Spleen (tissue), 11 donors: ENCODE measurements around the gene PRPF40B. TPM values are rescaled to one million over a fixed set of nuclear protein-coding genes. Genes with fewer than 3 reads are reported as not detected.
A peak's percentile ranks its signal among the peaks of the same experiment; 100 is the strongest.

Experiments used
- DNase-seq: peaks from one replicate; pipeline ENCODE4 v3.0.0-alpha.2; 2020
- H3K27ac ChIP-seq, 8 donors: fragments of 200-600 bp; sonication (generic) in 7 of 8; 1 replicate in 4 of 8; 2 replicates in 4 of 8; pipeline versions ENCODE4 v1.5.0 to v1.8.0; 2016 to 2021; ENCODE audit warnings: inconsistent platforms in 4 of 8, mild to moderate bottlenecking in 4 of 8, moderate library complexity in 1 of 8
- H3K27me3 ChIP-seq, 7 donors: fragments of 200-600 bp; sonication (generic) in 6 of 7; replicated peaks in 1 of 7; 1 replicate in 4 of 7; 2 replicates in 3 of 7; pipeline versions ENCODE4 v1.5.0 to v1.8.0; 2016 to 2021; ENCODE audit warnings: inconsistent platforms in 3 of 7, mild to moderate bottlenecking in 1 of 7
- H3K36me3 ChIP-seq, 6 donors: fragments of 200-600 bp; sonication (generic) in 5 of 6; 1 replicate in 4 of 6; 2 replicates in 2 of 6; pipeline versions ENCODE4 v1.5.0 to v1.8.0; 2016 to 2021; ENCODE audit warnings: inconsistent platforms in 2 of 6
- H3K4me1 ChIP-seq, 6 donors: fragments of 200-600 bp; sonication (generic) in 5 of 6; 1 replicate in 3 of 6; 2 replicates in 3 of 6; pipeline versions ENCODE4 v1.5.0 to v1.8.0; 2016 to 2021; ENCODE audit warnings: inconsistent platforms in 3 of 6
- H3K4me3 ChIP-seq, 8 donors: fragments of 200-600 bp; sonication (generic) in 7 of 8; 1 replicate in 4 of 8; 2 replicates in 4 of 8; pipeline versions ENCODE4 v1.5.0 to v1.8.0; 2016 to 2021; ENCODE audit warnings: inconsistent platforms in 4 of 8, mild to moderate bottlenecking in 4 of 8, moderate library complexity in 2 of 8
- H3K9me3 ChIP-seq, 8 donors: fragments of 200-600 bp; sonication (generic) in 7 of 8; 1 replicate in 4 of 8; 2 replicates in 4 of 8; pipeline versions ENCODE4 v1.5.0 to v1.8.0; 2016 to 2021; ENCODE audit warnings: inconsistent platforms in 4 of 8
- POLR2A ChIP-seq, 3 donors: fragments of 450-650 bp; IDR thresholded peaks; one replicate each; pipeline ENCODE4 v1.5.1; 2017; ENCODE audit warnings: antibody characterized with exemption in 3 of 3, mild to moderate bottlenecking in 1 of 3
- POLR2AphosphoS5 ChIP-seq, 3 donors: sonication (generic); formaldehyde crosslinking; IDR thresholded peaks; one replicate each; pipeline ENCODE4 v1.5.1; 2017; ENCODE audit warnings: antibody characterized with exemption in 3 of 3
- WGBS, 5 donors: extraction: QIAGEN DNeasy Blood & Tissue Kit in 3 of 5; methylation state at CpG; one replicate each; pipeline versions ENCODE4 v1.1.5 to v1.1.7; 2013 to 2018; 5-methylcytosine and 5-hydroxymethylcytosine counted together
- intact Hi-C: fragments of 100-400 bp; cut with DNase I; formaldehyde crosslinking; loops from one replicate; pipeline ENCODE4 v1.15.0; 2023; ENCODE audit warnings: low total_unique reads
- polyA plus RNA-seq, 3 donors: library from polyadenylated mRNA; stranded (reverse); fragments of 200-250 nt; gene quantifications; one replicate each; pipeline ENCODE4 v1.2.1, GENCODE V29; 2013
- total RNA-seq, 7 donors: library from RNA; depleted of rRNA in 3 of 7; stranded (reverse); fragments of >200 nt in 3 of 7; fragmentation: NEBNext Ultra II Directional in 4 of 7; extraction: Animal tissue kit (Norgen Biotek cat#: 25700) in 4 of 7; gene quantifications; one replicate each; pipeline versions ENCODE4 v1.1.0 to v1.2.1, GENCODE V29; 2016 to 2021
- TF ChIP-seq, protein P1 (sequence below), 11 experiments: fragments of 200-600 bp in 7 of 11; fragments of 450-650 bp in 4 of 11; sonication (generic) in 4 of 11; IDR thresholded peaks in 8 of 11; conservative IDR thresholded peaks in 3 of 11; 1 replicate in 7 of 11; 2 replicates in 4 of 11; pipeline versions ENCODE4 v1.4.0 to v1.8.0; 2016 to 2021; ENCODE audit warnings: antibody characterized with exemption in 11 of 11, inconsistent platforms in 4 of 11, mild to moderate bottlenecking in 1 of 11
- donor health status: healthy with polysubstance abuse.
- donor health status: DM: no; HTN: no; CAD: no; lungs with moderate emphysema.
- donor health status: DM: no; HTN: no; CAD: no.
- donor health status: Bipolar disorder and iron deficiency.
- donor health status: healthy.
- donor health status: DM: no; HTN: no; CAD: no.
- donor health status: DM: yes; HTN: yes; CAD: no.

The PRPF40B gene
- total and polyA plus RNA-seq, 10 donors, result 5.9 to 28.3 (median 19.0) TPM

DNA sequence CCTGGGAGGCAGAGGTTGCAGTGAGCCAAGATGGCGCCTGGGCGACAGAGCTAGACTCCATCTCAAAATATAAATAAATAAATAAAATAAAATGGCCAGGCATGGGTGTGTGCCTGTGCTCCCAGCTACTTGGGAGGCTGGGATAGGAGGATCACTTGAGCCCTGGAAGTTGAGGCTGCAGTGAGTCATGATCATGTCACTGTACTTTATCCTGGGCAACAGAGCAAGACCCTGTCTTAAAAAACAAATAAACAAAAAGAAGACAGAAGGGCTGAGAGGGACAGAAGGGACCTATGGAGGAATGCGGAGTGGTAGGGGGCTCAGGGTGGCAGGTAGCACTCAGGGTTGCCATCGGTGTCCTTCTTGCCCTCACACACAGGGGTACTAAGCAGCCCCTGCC, 40.8 kb downstream of the PRPF40B start:
- Histone ChIP-seq H3K9me3 (no peaks in the 10 kb centered on the region), H3K4me1 (peaks cover 36 to 100% (median 80%) of the 10 kb centered on the region in 6 donors), H3K27ac (peak overlapping the region; percentile 59 to 87 (median 82)), H3K36me3 (peaks cover 0 to 26% (median 0%) of the 10 kb centered on the region in 6 donors), H3K4me3 (no peak overlapping the region), H3K27me3 (no peaks in the 10 kb centered on the region)
- peak; percentile 35 for DNase-seq
- 94 to 97% (median 96%) methylated on average over 4 of the region's 4 CpGs for WGBS, 5 donors
- TF ChIP-seq POLR2AphosphoS5 (IDR thresholded peaks at IDR 0.05) (no peak), POLR2A (IDR thresholded peaks at IDR 0.05) (no peak)
- TF ChIP-seq, protein P1, sequence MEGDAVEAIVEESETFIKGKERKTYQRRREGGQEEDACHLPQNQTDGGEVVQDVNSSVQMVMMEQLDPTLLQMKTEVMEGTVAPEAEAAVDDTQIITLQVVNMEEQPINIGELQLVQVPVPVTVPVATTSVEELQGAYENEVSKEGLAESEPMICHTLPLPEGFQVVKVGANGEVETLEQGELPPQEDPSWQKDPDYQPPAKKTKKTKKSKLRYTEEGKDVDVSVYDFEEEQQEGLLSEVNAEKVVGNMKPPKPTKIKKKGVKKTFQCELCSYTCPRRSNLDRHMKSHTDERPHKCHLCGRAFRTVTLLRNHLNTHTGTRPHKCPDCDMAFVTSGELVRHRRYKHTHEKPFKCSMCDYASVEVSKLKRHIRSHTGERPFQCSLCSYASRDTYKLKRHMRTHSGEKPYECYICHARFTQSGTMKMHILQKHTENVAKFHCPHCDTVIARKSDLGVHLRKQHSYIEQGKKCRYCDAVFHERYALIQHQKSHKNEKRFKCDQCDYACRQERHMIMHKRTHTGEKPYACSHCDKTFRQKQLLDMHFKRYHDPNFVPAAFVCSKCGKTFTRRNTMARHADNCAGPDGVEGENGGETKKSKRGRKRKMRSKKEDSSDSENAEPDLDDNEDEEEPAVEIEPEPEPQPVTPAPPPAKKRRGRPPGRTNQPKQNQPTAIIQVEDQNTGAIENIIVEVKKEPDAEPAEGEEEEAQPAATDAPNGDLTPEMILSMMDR (IDR thresholded peaks at IDR 0.05 in 8 of 11, conservative IDR thresholded peaks at IDR 0.05 in 3 of 11), result no peak
- intact Hi-C loops, result no loop called here

DNA sequence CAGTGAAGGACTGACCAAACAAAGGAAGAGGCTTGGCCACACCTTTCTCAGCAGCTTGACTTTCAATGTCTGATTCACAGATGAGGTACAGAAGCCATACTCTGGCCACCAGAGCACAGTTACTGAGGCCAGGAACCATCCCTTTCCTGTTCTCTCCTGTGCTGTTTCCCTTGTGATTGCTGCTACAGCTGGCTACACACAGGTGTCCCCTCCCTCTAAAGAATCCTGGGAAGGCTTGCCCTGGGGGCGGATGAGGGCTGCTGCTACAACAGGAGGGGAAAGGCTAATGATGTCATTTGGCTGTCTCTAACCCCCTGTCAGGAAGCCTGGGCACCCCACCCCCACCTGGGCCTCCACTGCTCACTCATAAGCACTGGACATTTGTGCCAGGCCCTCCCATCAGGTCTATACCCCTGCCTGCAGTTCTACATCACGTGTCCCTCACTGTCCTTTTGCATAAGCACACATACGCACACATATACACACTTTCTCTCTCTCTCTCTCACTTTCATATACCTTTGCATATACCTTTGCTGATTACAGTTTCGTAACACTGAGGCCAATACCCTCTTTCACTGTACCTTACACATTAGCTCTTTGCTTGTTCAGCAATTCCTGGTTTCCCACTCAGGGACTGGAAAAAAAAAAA, 41.4 kb downstream of the PRPF40B start:
- no peak overlapping the region for H3K4me3 ChIP-seq
- 68 to 76% (median 72%) methylated on average over 4 of the region's 4 CpGs for WGBS, 5 donors
- peak overlapping the region in 7 of 8 donors; percentile 78 to 87 (median 82) for H3K27ac ChIP-seq
- peaks cover 42 to 100% (median 85%) of the 10 kb centered on the region in 6 donors for H3K4me1 ChIP-seq
- no peaks in the 10 kb centered on the region for H3K9me3 ChIP-seq
- TF ChIP-seq POLR2AphosphoS5 (IDR thresholded peaks at IDR 0.05) (no peak), POLR2A (IDR thresholded peaks at IDR 0.05) (no peak)
- TF ChIP-seq, protein P1 (IDR thresholded peaks at IDR 0.05 in 8 of 11, conservative IDR thresholded peaks at IDR 0.05 in 3 of 11), result no peak
- H3K27me3 ChIP-seq, result no peaks in the 10 kb centered on the region
- H3K36me3 ChIP-seq, result peaks cover 0 to 21% (median 0%) of the 10 kb centered on the region in 6 donors
- intact Hi-C loops, result no loop called here
- peak; percentile 57 for DNase-seq

DNA sequence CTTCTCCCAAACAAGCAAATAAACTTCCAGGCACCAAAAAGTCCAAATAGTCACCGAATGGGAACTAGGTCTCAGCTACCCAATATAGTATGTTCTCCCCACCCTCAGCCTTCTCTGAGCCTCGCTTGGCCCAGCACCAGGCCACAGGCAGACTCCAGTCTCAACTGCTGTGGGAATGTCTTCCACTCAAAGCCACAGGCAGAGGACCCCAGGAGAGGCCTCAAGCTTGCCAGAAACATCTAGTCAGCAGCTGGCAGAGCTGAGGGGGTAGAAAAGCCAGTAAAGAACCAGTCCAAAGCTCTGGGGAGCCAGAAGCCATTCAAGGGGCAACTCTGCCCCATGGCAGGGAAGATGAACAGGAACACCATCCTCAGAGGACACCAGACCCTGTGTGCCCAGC, 42.0 kb downstream of the PRPF40B start:
- Histone ChIP-seq H3K4me3 (no peak overlapping the region), H3K4me1 (peaks cover 48 to 100% (median 88%) of the 10 kb centered on the region in 6 donors), H3K9me3 (no peaks in the 10 kb centered on the region), H3K27me3 (no peaks in the 10 kb centered on the region), H3K27ac (peak overlapping the region in 4 of 8 donors; percentile 4 to 84 (median 36)), H3K36me3 (peaks cover 0 to 14% (median 0%) of the 10 kb centered on the region in 6 donors)
- 69 to 83% (median 76%) methylated on average over 2 of the region's 2 CpGs for WGBS, 5 donors
- DNase-seq, result peak; percentile 47
- intact Hi-C loops, result no loop called here
- TF ChIP-seq, protein P1 (IDR thresholded peaks at IDR 0.05 in 8 of 11, conservative IDR thresholded peaks at IDR 0.05 in 3 of 11), result no peak
- TF ChIP-seq POLR2AphosphoS5 (IDR thresholded peaks at IDR 0.05) (no peak), POLR2A (IDR thresholded peaks at IDR 0.05) (no peak)

DNA sequence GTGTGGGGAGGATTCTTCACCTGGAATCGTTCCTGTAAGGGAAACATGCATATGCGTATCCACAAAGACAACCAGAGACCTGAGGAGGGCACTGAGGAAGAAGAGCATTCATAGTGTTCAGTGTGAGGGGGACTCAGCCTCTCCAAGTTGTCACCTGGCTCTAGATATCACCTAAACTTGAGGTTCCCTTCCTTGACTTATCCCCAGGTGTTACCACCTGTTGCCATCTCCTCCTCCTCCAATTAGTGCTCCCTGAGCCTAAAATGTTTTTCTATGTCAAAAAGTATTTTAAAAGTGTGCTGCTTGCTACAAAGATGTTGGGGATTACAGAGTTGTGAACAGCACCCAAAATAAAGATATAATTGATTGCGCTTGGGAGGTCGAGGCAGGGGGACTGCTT, 42.8 kb downstream of the PRPF40B start:
- H3K36me3 ChIP-seq, result peaks cover 0 to 9% (median 0%) of the 10 kb centered on the region in 6 donors
- 94 to 99% (median 97%) methylated on average over 4 of the region's 4 CpGs for WGBS, 5 donors
- intact Hi-C loops, result no loop called here
- peaks cover 56 to 100% (median 89%) of the 10 kb centered on the region in 6 donors for H3K4me1 ChIP-seq
- no peaks in the 10 kb centered on the region for H3K9me3 ChIP-seq
- no peak overlapping the region for H3K4me3 ChIP-seq
- TF ChIP-seq POLR2AphosphoS5 (IDR thresholded peaks at IDR 0.05), result no peak
- H3K27me3 ChIP-seq, result no peaks in the 10 kb centered on the region
- H3K27ac ChIP-seq, result peak overlapping the region in 1 of 8 donors; percentile 84
- no peak for DNase-seq
